CD4-positive, alpha-beta T cell treated with Interleukin-15 for 1 hour (primary cell): ENCODE results near the gene PNLIPRP1.

Experiments
- DNase-seq: peaks from one replicate; pipeline ENCODE4 v3.0.0-alpha.2; 2020

PNLIPRP1 gene

GRCh38 chr10:116590590-116591444 lies at the start of gene PNLIPRP1:
PNLIPRP1 (plus strand) TSS chr10:116590959; CDS start chr10:116591130, 171 bp downstream.
- DNase-seq, result no peak

- DNase-seq, result no peak
Observed at GRCh38 chr10:116542007-116542677, 48.6 kb upstream of the PNLIPRP1 start.

DNA sequence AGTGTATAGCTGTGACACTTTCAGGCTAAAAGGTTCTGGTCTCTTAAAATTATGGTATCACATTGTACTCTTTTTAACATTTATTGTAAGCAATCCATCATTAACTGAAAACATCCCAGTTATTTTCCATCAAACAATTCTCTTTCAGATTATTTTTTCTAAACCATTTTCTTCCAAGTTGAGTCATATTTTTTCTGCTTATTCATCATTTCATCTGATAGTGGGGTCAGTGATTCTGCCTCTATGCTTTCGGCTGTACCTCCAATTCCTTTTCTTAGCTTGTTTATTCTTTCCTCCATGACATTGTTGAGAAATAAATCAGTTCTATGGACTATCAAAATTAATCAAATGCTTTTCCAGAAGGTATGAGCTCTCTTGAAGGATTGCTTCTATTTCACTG lies 45.6 kb upstream of the PNLIPRP1 start:
- no peak for DNase-seq

DNA sequence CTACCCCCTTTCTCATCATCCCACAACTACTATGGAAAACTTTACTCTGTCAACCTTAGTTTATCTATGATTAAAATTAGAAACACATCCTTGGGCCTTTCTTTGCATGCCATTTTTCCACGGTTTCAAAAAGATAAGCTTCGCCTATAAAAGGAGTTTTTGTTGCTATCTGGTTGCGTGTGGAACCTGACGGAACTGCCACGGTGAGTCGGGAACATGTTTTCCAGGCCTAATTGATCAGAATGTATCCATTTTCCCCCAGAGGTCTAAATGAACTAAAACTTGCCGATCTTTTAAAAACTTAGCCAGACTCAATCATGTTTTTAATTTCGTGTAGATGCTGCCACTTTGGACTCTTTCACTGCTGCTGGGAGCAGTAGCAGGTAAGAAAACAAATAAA lies 45.0 kb upstream of the PNLIPRP1 start, which contains the start of gene PNLIP:
Gene PNLIP (plus strand): TSS at position 176 of the 400 bp plus-strand sequence. CDS start 162 bp downstream, at position 338.
- DNase-seq, result no peak

DNA sequence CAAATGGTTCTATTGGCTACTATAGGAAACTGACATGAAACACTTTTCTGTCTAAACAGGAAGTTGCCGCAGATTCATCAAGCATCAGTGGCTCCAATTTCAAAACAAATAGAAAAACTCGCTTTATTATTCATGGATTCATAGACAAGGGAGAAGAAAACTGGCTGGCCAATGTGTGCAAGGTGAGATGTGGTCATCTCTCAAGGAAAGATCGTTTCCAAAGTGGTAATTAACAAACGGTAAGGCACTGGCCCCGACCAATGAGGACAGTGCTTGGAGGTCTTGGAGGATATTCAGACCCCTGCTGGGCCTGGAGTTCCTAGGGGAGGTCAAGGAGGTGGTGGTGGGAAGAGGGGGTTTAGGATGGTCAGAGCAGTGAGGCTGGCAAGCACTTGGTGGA lies 42.5 kb upstream of the PNLIPRP1 start:
- DNase-seq, result no peak

DNA sequence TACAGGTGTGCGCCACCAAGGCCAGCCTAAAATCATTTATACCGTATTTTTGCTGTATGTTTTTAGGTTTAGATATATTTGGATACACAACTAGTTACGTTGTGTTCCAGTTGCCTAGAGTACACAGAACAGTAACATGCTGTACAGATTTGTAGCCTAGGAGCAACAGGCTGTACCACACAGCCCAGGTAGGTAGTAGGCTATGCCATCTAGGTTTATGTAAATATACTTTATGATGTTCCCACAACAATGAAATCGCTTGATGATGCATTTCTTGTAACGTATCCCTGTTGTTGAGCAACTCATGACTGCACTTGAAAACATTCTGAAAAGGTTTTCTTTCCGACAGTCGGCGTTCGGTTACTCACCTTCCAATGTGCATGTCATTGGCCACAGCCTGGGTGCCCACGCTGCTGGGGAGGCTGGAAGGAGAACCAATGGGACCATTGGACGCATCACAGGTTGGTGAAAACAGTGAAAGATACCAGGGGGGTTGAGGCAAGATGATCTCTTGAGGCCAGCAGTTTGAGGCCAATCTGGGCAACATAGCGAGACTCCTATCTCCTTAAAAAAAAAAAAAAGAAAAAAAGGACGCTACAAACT lies 37.3 kb upstream of the PNLIPRP1 start:
- no peak for DNase-seq

- DNase-seq, result no peak
Observed at GRCh38 chr10:116554628-116555027, 36.1 kb upstream of the PNLIPRP1 start.

GRCh38 chr10:116555880-116556279 lies 34.9 kb upstream of the PNLIPRP1 start:
- DNase-seq, result no peak

- no peak for DNase-seq
Observed at GRCh38 chr10:116557305-116557880, 33.4 kb upstream of the PNLIPRP1 start.

DNA sequence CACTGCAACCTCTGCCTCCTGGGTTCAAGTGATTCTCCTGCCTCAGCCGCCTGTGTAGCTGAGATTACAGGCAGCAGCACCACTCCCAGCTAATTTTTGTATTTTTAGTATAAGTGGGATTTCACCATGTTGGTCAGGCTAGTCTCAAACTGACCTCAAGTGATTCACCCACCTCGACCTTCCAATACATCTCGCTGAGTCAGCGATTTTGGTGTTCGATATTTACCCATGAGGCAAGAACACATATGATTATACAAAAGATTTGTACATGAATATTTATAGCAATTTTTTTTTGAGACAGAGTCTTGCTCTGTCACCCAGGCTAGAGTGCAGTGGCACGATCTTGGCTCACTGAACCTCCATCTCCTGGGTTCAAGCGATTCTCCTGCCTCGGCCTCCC lies 25.2 kb upstream of the PNLIPRP1 start:
- no peak for DNase-seq

DNA sequence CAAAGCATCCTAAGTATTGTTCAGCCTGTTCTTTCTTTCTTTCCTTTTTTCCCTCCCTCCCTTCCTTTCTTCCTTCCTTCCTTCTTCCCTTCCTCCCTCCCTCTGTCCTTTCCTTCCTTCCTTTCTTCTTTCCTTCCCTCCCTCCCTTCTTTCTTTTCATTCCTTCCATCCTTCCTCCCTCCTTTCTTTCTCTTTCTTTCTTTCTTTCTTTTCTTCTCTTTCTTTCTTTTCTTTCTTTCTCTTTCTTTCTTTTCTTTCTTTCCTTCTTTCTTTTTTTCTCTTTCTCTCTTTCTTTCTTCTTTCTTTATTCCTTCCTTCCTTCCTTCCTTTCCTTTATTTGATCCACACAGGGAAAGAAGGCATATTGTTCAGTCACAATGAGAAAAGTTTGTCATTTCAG lies 23.8 kb upstream of the PNLIPRP1 start:
- DNase-seq, result no peak

- DNase-seq, result no peak
Observed at GRCh38 chr10:116567335-116567734, 23.4 kb upstream of the PNLIPRP1 start.

DNA sequence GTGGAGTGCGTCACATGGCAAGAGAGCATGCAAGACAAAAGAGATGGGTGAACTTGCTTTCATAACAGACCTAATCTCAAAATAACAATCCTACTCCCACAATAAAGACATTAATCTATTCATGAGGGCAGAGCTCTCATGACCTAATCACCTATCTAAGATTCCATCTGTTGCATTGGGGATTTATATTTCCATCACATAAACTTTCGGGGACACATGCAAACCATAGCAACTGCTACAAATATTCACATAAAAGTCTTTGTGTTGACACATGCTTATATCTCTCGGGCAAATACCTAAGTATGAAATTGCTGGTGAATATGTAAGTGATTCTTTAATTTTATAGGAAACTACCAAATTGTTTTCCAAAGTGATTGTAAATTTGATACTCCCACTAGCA lies 16.0 kb upstream of the PNLIPRP1 start:
- DNase-seq, result no peak

GRCh38 chr10:116587878-116588591 lies 2.7 kb upstream of the PNLIPRP1 start:
- no peak for DNase-seq

DNA sequence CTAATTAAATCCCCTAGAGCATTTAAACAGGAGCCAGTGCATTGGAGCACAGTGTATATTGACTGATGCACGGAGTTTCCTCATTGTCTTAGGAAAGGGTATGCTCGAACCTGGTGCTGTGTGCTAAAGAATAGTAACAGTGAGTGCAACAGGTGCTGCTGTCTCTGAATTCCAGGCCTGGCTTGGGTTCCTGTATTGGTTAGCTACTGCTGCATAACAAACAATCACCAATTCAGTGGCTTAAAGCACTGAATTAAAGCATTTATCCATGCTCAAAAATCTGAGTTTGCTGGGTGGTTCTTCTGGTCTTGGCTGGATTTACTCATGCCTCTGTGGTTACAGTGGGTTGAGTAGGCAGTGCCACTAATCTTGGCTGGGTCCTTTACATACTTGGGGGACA lies 1.8 kb upstream of the PNLIPRP1 start:
- DNase-seq, result no peak

GRCh38 chr10:116589926-116590325 lies 833 bp upstream of the PNLIPRP1 start:
- no peak for DNase-seq

DNA sequence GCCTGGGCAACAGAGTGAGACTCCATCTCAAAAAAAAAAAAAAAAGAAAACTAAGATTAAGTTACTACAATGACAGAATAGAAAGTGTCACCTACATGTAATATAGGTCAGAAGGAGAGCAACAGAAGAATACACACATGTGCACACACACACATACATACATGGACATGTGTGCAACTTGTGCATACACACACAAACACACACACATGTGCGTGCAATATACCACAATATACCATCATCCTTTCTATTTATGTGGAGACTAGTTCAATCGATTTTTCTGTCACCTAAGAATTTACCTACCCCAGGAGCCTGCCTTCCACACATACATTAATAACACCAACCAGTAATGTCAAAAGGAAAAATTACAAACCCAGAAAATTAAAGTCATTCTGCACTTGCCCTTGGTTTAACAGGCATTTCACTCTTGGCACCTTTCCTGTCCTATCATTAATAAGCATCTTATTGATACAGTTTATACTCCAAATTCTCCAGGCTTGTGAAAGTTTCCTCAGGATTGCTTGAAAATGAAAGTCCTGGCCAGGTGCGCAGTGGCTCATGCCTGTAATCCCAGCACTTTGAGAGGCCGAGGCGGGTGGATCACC lies 2.5 kb downstream of the PNLIPRP1 start:
- DNase-seq, result no peak

- DNase-seq, result no peak
Observed at GRCh38 chr10:116594525-116595035, 3.8 kb downstream of the PNLIPRP1 start.

DNA sequence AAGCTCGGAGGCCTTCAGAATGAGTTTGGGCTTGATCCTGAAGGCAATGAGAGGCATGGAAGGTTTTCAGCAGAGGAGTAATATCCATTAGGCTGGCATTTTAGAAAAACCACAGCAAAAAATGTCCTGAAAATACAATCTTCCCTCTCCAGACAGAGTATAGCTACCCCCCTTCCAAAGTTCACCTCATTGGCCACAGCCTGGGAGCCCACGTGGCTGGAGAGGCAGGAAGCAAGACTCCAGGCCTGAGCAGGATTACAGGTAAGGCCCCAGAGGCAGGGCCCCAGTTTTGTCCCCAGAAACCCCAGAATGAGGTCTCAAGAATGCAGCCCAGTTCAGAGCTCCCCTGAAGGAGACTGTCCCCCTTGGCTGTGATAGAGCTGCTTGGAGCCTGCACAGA lies 5.3 kb downstream of the PNLIPRP1 start:
- DNase-seq, result no peak

- no peak for DNase-seq
Observed at GRCh38 chr10:116597543-116597942, 6.8 kb downstream of the PNLIPRP1 start.

GRCh38 chr10:116598329-116598728 lies 7.6 kb downstream of the PNLIPRP1 start:
- DNase-seq, result no peak

DNA sequence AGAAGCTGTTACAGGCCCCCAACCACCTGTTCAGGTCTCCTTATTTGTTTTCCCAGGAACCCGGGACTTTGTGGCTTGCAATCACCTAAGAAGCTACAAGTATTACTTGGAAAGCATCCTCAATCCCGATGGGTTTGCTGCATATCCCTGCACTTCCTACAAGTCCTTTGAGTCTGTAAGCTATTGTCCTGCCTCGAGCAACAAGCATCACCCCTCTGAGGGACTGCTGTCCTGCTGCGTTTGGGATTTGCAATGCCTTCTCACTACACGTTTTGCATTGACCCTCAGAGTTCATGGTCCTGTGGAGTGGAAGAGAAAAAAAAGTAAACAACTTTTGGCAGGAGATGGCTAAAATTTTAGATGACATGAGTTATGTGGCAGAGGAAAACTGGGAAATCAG lies 9.2 kb downstream of the PNLIPRP1 start:
- DNase-seq, result no peak
